Mucosa of gallbladder (tissue), 1 donor: ENCODE results near the gene ADPGK. TPM values are rescaled to one million over a fixed set of nuclear protein-coding genes. Genes with fewer than 3 reads are reported as not detected.

ENCODE experiments used
- total RNA-seq: library from RNA; stranded (reverse); gene quantifications from one replicate; pipeline ENCODE4 v1.2.1, GENCODE V29; 2021
- donor health status: DM: no; HTN: no; CAD: no.

Gene ADPGK
- total RNA-seq, 1 donor from 2014 or later, result 36.5 TPM

Other genes with a start within 250 kb of the ADPGK start
- not detected for gene GOLGA6B, start 129.1 kb downstream of the ADPGK start, total RNA-seq
- gene HIGD2B, start 97.6 kb downstream of the ADPGK start, total RNA-seq, result not detected
- 16.1 TPM for gene BBS4, start 97.6 kb downstream of the ADPGK start, total RNA-seq